GM21360 (cell line): ENCODE data around the gene USP38.
"Not testable (repeated sequence)": the region's sequence is repeated elsewhere in the genome, so short reads cannot be mapped to it uniquely, and the experiment has no call there.

Experiments
- ATAC-seq: cut with Tn5 transposase; IDR thresholded peaks from one replicate; pipeline ENCODE4 v1.9.1; 2021; ENCODE audit warnings: mild to moderate bottlenecking, moderate library complexity; ENCODE audit not compliant: unreplicated experiment

The USP38 gene, protein sequence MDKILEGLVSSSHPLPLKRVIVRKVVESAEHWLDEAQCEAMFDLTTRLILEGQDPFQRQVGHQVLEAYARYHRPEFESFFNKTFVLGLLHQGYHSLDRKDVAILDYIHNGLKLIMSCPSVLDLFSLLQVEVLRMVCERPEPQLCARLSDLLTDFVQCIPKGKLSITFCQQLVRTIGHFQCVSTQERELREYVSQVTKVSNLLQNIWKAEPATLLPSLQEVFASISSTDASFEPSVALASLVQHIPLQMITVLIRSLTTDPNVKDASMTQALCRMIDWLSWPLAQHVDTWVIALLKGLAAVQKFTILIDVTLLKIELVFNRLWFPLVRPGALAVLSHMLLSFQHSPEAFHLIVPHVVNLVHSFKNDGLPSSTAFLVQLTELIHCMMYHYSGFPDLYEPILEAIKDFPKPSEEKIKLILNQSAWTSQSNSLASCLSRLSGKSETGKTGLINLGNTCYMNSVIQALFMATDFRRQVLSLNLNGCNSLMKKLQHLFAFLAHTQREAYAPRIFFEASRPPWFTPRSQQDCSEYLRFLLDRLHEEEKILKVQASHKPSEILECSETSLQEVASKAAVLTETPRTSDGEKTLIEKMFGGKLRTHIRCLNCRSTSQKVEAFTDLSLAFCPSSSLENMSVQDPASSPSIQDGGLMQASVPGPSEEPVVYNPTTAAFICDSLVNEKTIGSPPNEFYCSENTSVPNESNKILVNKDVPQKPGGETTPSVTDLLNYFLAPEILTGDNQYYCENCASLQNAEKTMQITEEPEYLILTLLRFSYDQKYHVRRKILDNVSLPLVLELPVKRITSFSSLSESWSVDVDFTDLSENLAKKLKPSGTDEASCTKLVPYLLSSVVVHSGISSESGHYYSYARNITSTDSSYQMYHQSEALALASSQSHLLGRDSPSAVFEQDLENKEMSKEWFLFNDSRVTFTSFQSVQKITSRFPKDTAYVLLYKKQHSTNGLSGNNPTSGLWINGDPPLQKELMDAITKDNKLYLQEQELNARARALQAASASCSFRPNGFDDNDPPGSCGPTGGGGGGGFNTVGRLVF

DNA sequence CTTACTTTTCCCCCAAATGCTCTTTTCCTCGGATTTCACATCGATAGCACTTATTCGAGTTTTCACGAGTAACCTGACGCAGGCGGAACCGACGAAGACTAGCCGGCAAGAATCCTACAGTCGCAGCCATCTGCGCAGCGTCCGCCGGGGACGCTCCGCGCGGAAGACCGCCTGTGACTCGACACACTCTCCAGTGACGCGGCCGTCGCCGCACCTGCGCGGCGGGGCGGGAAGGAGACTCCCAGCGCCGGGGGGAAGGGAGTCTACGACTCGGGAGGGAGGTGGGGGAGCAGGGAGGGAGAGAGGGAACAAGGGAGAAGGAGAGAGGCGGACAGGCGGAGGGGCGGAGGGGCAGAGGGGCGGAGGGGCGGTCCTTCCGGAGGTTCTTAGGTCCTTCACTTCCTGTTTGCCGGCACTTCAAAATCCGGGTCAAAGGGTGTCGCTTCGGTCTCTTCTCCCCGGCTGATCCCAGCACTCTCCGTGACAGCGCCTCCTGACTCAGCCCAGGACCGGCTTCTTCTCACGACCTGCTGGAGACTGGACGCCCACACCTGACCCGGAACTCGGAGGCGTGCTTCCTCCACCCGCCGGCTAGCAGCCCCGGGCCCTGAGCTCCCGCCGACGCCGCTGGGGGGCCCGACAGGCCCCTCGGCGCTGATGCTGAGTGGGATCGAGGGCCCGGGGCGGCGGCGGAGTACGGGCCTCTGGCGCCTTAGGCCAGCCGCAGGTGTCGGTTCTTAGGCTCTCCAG is at the start of gene USP38:
USP38 (plus strand) TSS at position 415 of the 750 bp plus-strand sequence. CDS start 534 bp downstream, outside the sequence.
- peak; percentile 75 for ATAC-seq

GRCh38 chr4:143135358-143135757 is 49.4 kb upstream of the USP38 start:
- no peak for ATAC-seq

DNA sequence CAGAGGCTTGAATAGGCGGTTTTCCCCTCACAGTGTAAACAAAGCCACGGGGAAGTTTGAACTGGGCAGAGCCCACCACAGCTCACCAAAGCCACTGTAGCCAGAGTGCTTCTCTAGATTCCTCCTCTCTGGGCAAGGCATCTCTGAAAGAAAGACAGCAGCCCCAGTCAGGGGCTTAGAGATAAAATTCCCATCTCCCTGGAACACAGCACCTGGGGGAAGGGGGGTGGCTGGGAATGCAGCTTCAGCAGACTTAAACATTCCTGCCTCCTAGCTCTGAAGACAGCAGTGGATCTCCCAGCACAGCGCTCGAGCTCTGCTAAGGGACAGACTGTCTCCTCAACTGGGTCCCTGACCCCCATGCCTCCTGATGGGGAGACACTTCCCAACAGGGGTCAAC is 44.0 kb upstream of the USP38 start:
- ATAC-seq = no peak

- no peak for ATAC-seq
Measured at GRCh38 chr4:143148521-143148920, 36.2 kb upstream of the USP38 start.

DNA sequence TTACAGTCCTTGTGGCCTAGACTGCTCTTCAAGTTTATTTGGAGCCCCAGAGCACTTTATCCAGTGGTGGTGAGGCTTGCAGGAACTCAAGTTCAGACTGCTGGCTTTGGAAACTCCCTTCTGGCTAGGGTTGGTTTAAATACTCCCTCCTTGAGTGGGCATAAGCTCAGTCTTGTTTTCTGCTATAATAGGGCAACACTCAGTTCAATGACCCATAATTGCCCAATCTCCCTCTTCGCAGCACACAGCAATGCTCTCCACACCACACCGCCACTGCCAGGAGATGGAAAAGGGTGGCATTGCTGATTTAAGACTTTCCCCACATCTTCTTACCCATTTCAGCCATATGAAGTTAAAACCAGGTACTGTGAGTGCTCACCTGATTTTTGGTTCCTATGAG is 27.9 kb upstream of the USP38 start:
- no peak for ATAC-seq

GRCh38 chr4:143163614-143164013 is 21.1 kb upstream of the USP38 start:
- ATAC-seq = peak; percentile 51

- not testable (repeated sequence) for ATAC-seq
Measured at GRCh38 chr4:143166722-143167121, 18.0 kb upstream of the USP38 start.

- ATAC-seq = no peak
Measured at GRCh38 chr4:143178923-143179322, 5.8 kb upstream of the USP38 start.

- ATAC-seq = no peak
Measured at GRCh38 chr4:143183513-143184216, 1.1 kb upstream of the USP38 start.

- peak; percentile 21 for ATAC-seq
Measured at GRCh38 chr4:143184217-143184502, 557 bp upstream of the USP38 start.

DNA sequence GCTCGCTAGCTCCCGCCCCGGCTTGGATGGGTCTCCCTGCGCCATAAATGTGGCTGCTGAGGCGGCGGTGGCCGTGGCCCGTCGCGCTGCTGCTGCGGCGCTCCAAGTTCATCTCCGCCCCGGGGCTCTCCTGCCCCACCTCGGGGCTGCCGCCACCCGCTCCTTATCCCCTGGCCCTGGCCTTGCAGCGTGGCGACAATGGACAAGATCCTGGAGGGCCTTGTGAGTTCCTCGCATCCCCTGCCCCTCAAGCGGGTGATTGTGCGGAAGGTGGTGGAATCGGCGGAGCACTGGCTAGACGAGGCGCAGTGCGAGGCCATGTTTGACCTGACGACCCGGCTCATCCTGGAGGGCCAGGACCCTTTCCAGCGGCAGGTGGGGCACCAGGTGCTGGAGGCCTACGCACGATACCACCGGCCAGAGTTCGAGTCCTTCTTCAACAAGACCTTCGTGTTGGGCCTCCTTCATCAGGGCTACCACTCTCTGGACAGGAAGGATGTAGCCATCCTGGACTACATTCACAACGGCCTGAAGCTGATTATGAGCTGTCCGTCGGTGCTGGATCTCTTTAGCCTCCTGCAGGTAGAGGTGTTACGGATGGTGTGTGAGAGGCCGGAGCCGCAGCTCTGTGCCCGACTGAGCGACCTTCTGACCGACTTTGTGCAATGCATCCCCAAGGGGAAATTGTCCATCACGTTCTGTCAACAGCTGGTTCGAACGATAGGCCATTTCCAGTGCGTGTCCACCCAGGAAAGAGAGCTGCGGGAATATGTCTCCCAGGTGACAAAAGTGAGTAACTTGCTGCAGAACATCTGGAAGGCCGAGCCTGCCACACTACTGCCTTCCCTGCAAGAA is 763 bp downstream of the USP38 start:
- peak; percentile 19 for ATAC-seq

GRCh38 chr4:143186212-143186611 is 1.5 kb downstream of the USP38 start:
- ATAC-seq = no peak

DNA sequence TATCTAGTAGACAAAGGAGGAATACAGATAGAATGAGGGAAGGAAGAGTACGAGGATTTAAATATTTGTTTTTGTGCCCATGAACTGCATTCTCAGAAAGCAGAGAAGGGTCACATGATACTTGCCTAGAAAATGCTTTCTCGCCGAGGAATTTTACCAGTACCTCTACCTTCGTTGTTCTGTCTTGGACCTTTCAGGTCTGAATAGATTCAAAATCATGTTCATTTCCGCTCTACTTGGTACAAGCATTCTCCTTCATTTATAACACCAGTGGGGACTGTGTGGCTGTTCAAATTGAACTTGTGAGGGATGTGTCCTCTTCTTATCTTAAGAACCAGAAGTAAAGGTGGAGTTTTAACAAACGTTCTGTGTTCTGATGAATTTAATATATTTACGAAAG is 1.9 kb downstream of the USP38 start:
- no peak for ATAC-seq

DNA sequence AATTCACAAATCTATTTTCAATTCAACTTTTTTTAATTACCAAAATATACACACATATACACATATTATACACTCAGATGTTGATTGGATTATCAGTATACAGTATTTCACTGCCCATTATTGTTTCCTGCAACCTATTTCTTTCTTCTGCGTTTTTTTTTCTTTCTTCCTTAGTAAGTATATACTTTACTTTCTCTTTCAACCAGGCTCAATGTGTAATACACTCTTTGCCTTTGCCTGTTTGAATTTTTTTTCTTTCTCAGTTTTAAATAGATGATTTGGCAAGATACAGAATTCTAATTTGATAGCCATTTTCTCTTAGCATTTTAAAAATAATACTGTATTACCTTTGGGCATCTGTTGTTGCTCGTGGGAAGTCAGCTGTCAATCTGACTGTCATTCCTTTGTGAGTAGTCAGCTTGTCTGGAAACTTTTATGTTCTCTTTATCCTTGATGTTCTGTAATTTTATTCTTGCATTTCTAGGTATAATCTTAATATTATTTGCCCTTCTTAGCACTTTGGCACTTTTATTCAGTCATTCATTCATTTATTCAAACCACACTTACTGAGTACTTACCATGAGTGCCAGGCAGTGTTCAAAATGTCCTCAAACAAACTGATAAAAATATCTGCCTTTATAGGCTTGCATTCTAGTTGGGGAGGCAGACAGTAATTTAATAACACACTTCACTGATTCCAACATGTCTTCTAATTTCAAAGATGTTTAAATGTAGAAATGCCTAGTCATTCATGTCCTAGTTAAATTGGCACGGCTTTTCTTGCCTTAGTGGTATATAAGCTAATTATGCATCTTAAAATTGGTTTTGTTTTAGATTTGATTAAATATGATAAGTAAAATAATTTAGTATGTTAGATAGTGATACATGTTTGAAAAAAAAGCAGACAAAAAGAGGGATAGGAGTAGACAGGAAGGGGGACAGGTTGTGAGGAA is 3.7 kb downstream of the USP38 start:
- no peak for ATAC-seq

- no peak for ATAC-seq
Measured at GRCh38 chr4:143189528-143189927, 4.8 kb downstream of the USP38 start.

GRCh38 chr4:143195581-143195980 is 10.9 kb downstream of the USP38 start:
- ATAC-seq = no peak

DNA sequence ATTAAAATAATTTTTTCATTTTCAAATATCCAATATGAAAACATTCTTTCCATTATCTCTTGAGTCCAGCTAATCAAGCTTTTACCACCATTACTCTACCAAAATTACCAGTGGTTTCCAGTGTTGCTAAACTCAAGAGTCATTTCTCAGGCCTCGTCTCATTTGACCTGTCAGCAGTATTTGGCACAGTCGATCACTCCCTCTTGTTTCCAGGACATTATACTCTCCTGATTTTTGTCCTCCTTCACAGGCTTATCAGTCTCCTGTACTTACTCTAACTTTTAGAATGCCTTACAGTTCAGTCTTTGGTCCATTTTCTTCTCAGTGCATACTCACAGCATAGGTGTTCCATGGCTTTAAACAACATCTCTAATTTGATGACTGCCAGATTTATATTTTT is 11.6 kb downstream of the USP38 start:
- no peak for ATAC-seq

DNA sequence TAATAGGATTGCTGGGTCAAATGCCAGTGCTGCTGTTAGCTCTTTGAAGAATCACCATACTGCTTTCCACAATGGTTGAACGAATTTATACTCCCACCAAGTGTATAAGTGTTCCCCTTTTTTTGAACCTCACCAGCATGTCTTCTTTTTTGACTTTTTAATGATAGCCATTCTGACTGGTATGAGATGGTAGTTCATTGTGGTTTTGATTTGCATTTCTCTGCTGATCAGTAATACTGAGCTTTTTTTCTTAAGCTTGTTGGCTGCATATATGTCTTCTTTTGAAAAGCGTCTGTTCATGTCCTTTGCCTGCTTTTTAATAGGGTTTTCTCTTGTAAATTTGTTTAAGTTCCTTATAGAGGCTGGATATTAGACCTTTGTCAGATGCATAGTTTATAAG is 14.8 kb downstream of the USP38 start:
- ATAC-seq = no peak
